GM10266 (cell line): ENCODE measurements around the gene PROCR.

ENCODE experiments used
- DNase-seq: peaks from one replicate; pipeline ENCODE4 v3.0.0; 2012; ENCODE audit errors: extremely low spot score
- CTCF ChIP-seq: IDR thresholded peaks from 2 replicates; pipeline ENCODE4 v1.5.1; 2012; ENCODE audit warnings: mild to moderate bottlenecking, low read depth; ENCODE audit not compliant: control insufficient read depth, insufficient read depth; ENCODE audit errors: missing control alignments

Gene PROCR

GRCh38 chr20:35226126-35226883 is 54.4 kb downstream of the PROCR start, which contains the start of gene MMP24:
MMP24 (plus strand) TSS chr20:35226690; CDS start chr20:35226739, 49 bp downstream.
- DNase-seq, result no peak
- no peak for TF ChIP-seq CTCF
